HG03097 (cell line): ENCODE data around the gene SYPL1.

Source experiments
- ATAC-seq: cut with Tn5 transposase; IDR thresholded peaks from one replicate; pipeline ENCODE4 v1.9.1; 2021; ENCODE audit not compliant: unreplicated experiment, low FRiP score

Gene SYPL1

GRCh38 chr7:106124186-106124585, 12.1 kb upstream of the SYPL1 start:
- ATAC-seq, result no peak

DNA sequence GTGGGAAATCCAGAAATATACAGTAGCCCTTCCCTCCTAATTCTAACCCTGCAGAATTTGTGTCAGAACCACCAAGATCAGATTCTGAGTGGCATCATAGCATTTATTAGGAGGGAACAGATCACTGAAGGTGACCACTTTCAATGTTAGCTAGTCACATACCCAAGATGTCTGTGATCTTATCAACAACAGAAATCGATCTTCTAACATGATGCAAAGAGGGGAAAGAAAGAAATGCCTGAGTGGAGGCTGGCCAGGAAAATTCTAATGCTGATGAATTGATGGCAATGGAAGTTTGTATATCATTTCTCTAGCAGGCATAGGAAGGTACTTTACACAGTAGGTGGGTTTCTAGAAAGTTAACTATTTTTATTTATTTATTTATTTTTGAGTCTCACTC, 10.6 kb upstream of the SYPL1 start:
- ATAC-seq, result no peak

GRCh38 chr7:106121189-106121810, 9.2 kb upstream of the SYPL1 start:
- no peak for ATAC-seq

DNA sequence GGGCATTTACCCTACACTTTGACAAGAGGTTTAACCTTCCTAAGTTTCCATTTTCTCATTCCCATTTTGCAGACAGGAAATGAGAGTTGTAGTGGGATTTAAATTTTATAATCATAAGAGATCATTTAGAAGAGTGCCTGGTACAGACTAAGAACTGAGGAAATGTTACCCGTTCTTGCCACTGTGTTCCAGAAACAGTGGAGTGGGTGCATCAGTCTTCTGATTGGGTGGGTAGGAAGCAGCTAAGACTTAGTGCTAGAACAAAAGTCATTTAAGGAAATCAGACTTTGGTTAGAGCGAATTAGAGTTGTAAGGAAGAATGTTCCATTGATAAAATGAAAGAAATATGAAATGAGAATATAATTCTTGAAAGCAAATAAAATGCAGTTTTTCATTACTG, 8.4 kb upstream of the SYPL1 start:
- ATAC-seq, result no peak

- no peak for ATAC-seq
These were observed 7.6 kb upstream of the SYPL1 start for GRCh38 chr7:106119719-106120118.

DNA sequence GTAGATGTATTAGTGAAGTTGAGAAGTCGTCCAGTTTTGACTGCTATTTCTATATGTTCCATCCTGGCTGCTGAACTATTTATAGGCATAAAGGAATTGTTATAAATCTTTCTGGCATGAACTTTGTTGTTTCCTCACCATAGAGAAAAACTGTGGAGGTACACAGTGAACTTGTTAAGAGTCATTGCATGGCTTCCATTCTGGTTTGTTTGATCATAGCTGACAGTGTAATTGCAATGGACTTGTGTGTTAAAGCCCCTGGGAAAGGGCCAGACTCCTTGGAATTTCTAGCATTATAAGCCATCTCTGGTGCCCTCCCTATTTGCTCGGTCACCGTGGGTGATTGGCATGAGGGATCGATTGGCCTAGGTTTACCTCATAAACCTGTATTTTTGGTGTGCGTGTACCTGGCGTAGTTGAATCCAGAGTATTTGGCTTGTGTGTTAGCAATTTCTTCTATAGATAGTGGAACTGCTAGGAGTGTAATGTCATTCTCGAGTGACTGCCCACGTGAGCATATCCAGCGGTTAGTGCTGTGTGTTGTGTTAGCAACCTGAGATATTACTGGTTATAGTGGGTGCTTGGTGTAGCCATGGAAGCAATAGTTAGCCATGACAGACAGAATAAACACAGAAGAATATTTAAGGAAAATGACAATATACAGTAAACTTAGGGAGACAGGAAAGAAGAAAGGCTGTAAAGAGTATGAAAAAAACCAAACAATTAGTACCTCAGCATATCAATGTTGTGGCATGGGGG, 5.9 kb upstream of the SYPL1 start:
- no peak for ATAC-seq

GRCh38 chr7:106116161-106116704, 4.1 kb upstream of the SYPL1 start:
- ATAC-seq, result no peak

- no peak for ATAC-seq
These were observed 2.7 kb upstream of the SYPL1 start for GRCh38 chr7:106114716-106115383.

DNA sequence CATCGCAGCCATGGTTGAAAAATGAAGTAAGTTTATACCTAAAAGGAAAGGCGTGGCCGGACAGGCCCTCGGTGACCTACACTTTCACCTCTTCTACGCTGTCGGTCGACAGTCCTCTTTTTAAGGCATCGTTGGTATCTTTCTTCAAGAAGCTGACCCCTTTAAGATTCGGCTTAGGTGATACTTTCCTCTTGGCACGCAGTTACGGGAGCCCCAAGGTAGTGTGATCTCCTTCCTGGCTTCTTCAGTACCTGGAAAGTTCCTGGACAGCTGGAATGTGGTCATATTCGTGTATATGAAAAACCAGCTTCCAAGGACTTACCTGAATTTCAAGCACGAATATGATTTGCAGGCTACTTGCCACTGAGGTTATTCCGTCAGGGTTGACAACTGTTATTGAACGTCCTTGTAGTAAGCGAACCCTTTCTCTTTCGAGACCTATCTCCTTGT, 885 bp upstream of the SYPL1 start:
- no peak for ATAC-seq

GRCh38 chr7:106111655-106112117, 426 bp downstream of the SYPL1 start:
- ATAC-seq, result peak; percentile 25

- no peak for ATAC-seq
These were observed 1.0 kb downstream of the SYPL1 start for GRCh38 chr7:106110885-106111654.

DNA sequence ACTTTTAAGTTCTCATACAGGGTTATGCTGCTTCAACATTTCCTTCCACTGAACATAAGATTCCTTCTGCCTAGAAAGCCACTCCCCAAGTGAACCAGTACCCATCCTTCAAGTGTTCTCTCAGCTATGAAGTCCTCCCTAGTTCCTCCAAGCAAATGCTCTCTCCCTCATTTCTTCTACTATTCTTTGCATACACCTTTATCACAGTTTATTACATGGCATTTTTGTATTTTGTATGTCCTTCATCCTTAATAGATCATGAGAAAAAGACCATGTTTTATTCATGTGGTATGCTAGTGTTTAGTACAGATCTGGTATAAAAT, 1.9 kb downstream of the SYPL1 start:
- no peak for ATAC-seq

DNA sequence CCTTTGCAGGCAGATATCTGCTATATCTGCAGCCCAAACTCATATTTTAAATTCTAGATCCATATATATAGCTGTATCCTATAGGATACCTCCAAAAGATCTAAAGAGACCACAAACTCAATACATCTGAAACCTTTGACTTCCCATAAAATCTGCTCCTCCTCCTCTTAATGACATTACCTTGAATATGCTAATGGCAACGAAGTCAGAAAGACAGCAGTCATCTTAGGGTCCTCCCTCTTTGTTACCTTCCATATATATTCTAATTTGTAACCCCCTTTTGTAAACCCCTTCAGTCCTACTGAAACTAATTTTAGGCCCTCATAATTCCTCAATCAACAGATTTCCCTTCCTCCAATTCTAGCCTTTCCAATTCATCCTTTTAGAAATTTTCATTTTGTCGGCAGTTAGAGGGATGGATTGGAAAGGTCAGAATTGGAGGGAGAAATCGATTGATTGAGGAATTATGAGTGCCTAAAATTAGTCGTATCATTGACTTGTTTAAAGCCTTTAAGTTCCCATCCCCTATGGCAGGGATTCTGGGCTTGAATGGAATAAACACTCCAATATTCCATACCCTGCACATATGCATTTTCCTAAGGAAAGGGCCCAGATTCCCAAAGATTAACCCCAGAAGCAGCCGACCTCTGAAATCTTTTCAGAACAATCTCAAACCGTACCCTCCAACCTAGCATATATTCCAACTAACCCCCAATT, 2.4 kb downstream of the SYPL1 start:
- no peak for ATAC-seq

- no peak for ATAC-seq
These were observed 3.1 kb downstream of the SYPL1 start for GRCh38 chr7:106108991-106109390.

GRCh38 chr7:106104721-106105260, 7.3 kb downstream of the SYPL1 start:
- no peak for ATAC-seq

DNA sequence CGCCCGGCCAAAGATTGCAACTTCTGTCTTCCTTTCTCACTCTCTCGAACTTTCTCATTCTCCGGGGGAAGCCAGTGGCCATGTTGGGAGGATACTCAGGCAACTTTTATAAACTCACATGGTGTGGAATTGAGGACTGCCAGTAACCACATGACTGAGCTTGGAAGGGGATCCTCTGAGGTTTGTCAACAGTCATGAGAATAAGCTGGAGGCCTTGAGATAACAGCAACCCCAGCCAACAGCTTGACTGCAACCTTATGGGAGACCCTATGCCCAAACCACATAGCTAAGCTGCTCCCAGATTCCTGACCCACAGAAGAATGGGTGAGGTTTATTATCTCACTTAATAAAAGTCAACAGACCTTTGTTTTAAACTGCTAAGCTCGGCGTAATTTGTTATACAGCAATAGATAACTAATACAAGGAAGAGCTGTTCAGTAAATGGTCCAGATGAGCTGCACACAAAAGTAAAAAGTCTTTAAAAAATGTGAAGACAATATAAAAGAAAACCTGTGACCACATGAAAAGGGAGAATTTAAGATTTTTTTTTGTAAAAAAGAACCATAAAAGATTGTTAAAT, 9.6 kb downstream of the SYPL1 start:
- no peak for ATAC-seq

DNA sequence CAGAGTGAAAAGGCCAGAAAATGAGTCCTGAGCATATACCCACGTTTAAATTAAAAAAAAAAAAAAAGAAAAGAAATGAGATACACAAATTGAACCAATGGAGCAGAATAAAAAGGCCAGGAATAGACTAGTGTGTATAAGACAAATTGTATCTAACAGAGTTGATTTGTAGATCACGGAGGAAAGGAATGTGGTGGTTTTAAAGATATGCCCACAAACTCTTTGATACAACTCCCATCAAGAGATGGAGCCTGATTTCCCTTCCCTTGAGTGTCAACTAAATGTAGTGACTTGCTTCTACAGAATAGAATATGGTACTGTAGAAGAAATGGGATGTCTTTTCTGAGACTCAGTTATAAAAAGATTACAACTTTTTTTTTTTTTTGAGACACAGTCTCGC, 10.4 kb downstream of the SYPL1 start:
- no peak for ATAC-seq

DNA sequence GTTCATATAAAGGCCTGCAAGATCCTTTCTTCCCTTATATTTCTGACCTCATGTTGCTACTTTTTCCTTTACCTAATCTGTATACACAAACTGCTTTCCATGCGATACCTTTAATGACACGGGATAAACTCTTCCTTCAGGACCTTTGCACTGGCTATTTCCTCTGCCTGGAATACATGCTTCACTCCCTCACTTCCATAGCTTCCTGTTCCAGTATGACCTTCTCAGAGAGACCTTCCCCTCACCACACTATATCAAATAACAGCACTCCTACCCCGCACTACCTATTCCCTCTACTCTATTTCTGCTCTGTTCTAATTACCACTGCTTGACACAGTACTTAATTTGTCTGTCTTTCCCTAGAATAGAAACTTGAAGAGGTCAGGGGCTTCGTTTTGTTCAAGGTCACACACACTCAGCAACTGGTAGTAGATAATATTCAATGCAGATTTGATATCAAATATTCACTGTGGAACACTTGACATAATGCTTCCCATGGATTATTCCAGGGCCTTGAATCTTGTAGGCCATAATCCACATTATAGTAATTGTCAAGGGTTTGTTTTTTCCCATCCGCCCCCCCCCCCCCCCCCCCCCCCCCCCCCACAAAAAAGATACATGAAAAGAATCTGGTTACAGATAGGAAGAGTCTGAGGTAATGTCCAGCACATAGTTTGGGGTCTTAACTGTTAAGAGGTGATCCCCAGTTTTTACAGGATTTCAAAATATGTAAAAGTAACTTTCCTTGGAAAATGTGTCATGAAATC, 11.1 kb downstream of the SYPL1 start:
- no peak for ATAC-seq

DNA sequence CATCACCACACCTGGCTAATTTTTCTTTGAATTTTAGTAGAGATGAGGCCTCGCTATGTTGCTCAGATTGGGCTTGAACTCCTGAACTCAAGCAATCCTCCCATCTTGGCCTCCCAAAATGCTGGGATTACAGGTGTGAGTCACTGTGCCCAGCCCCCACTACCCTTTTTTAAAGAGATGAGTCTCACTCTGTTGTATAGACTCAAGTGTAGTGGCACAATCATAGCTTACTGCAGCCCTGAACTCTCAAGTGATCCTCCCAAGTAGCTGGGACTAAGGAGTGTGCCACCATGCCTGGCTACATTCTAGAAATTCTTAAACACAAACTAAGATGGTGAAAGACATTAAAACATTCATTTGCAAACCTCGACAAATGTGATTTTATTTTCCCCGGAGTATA, 12.6 kb downstream of the SYPL1 start:
- no peak for ATAC-seq
